B cell (primary cell): Measurements from ENCODE around the gene FGFR3. TPM values are rescaled to one million over a fixed set of nuclear protein-coding genes. Genes with fewer than 3 reads are reported as not detected.

Source experiments
- ATAC-seq: fragments of 200-7000 bp; cut with Tn5 transposase; one replicate; pipeline ENCODE4 v1.10.0; 2021; ENCODE audit warnings: low read depth, mild to moderate bottlenecking, moderate number of reproducible peaks, moderate library complexity
- CTCF ChIA-PET: fragments of 350-600 bp; sonication (Branson Sonifier 250); formaldehyde crosslinking; loops from one replicate; lab custom pipeline; 2021; ENCODE audit warnings: antibody characterized with exemption, inconsistent platforms; lab: Charles Lee
- POLR2A ChIA-PET: fragments of 350-600 bp; sonication (Branson Sonifier 250); formaldehyde crosslinking; loops from one replicate; lab custom pipeline; 2021; ENCODE audit warnings: antibody characterized with exemption; lab: Charles Lee
- DNase-seq: peaks from one replicate; pipeline ENCODE4 v3.0.0; 2013
- H2AFZ ChIP-seq: 2 replicates; pipeline ENCODE4 v1.6.1; 2012; ENCODE audit warnings: mild to moderate bottlenecking, low read depth, low read length; ENCODE audit not compliant: insufficient read depth, poor library complexity, severe bottlenecking
- H3K27ac ChIP-seq, 2 donors: 1 replicate in 1 of 2; 2 replicates in 1 of 2; pipeline ENCODE4 v1.5.1; 2012 to 2013; ENCODE audit warnings: low read length in 2 of 2, mild to moderate bottlenecking in 2 of 2, moderate library complexity in 1 of 2
- H3K27me3 ChIP-seq, 4 experiments: fragments of 200-600 bp in 1 of 4; sonication (generic) in 1 of 4; replicated peaks in 1 of 4; 1 replicate in 2 of 4; 2 replicates in 2 of 4; pipeline versions ENCODE4 v1.6.1 to v1.7.0; 2013 to 2016; ENCODE audit warnings: low read length in 3 of 4, mild to moderate bottlenecking in 2 of 4, mixed read lengths in 1 of 4, moderate library complexity in 1 of 4; ENCODE audit not compliant: insufficient read depth in 4 of 4, control insufficient read depth in 3 of 4; ENCODE audit errors: control extremely low read depth in 1 of 4
- H3K36me3 ChIP-seq, 2 experiments: replicated peaks in 1 of 2; 1 replicate in 1 of 2; 2 replicates in 1 of 2; pipeline versions ENCODE4 v1.6.1 to v1.7.1; 2013; ENCODE audit warnings: low read length in 1 of 2; ENCODE audit not compliant: insufficient read depth in 2 of 2, control insufficient read depth in 1 of 2; ENCODE audit errors: control extremely low read depth in 1 of 2, extremely low read depth in 1 of 2
- H3K4me1 ChIP-seq, 2 donors: fragments of 200-600 bp in 1 of 2; sonication (generic) in 1 of 2; 1 replicate in 1 of 2; 2 replicates in 1 of 2; pipeline versions ENCODE4 v1.5.1 to v1.6.1; 2013 to 2017; ENCODE audit warnings: low read length in 2 of 2; ENCODE audit not compliant: control insufficient read depth in 2 of 2, insufficient read depth in 2 of 2
- H3K4me2 ChIP-seq: replicated peaks from 2 replicates; pipeline ENCODE3; 2012; ENCODE audit warnings: mild to moderate bottlenecking, low read depth, low read length; ENCODE audit not compliant: poor library complexity, severe bottlenecking
- H3K4me3 ChIP-seq, 5 experiments: fragments of 200-600 bp in 1 of 5; sonication (generic) in 1 of 5; 1 replicate in 3 of 5; 2 replicates in 2 of 5; pipeline versions ENCODE4 v1.5.1 to v1.7.0; 2011 to 2016; ENCODE audit warnings: low read length in 4 of 5, mild to moderate bottlenecking in 4 of 5, low read depth in 2 of 5, control low read depth in 1 of 5, moderate library complexity in 1 of 5; ENCODE audit not compliant: insufficient read depth in 1 of 5; ENCODE audit errors: control extremely low read depth in 1 of 5, extremely low read depth in 1 of 5
- H3K79me2 ChIP-seq: fragments of 200-600 bp; sonication (generic); one replicate; pipeline ENCODE4 v1.6.0; 2016; ENCODE audit warnings: low read length; ENCODE audit not compliant: control insufficient read depth, insufficient read depth
- H3K9ac ChIP-seq: fragments of 200-600 bp; sonication (generic); 2 replicates; pipeline ENCODE4 v1.6.1; 2017; ENCODE audit warnings: mild to moderate bottlenecking, low read length, moderate library complexity
- H3K9me3 ChIP-seq, 3 donors: one replicate each; pipeline versions ENCODE4 v1.6.1 to v1.7.1; 2013; ENCODE audit warnings: low read length in 2 of 3; ENCODE audit not compliant: control insufficient read depth in 2 of 3, insufficient read depth in 1 of 3; ENCODE audit errors: control extremely low read depth in 1 of 3
- H4K20me1 ChIP-seq: 2 replicates; pipeline ENCODE4 v1.6.0; 2012; ENCODE audit warnings: mild to moderate bottlenecking, low read length; ENCODE audit not compliant: insufficient read depth, control insufficient read depth, poor library complexity, severe bottlenecking
- H3K27ac Mint-ChIP-seq: one replicate; pipeline ENCODE4 v1.8.0; 2021; ENCODE audit warnings: mixed read lengths
- H3K27me3 Mint-ChIP-seq: one replicate; pipeline ENCODE4 v1.8.0; 2021; ENCODE audit warnings: mixed read lengths
- H3K4me1 Mint-ChIP-seq: one replicate; pipeline ENCODE4 v1.8.0; 2021; ENCODE audit warnings: mixed read lengths
- H3K4me3 Mint-ChIP-seq: one replicate; pipeline ENCODE4 v1.8.0; 2021; ENCODE audit warnings: mixed read lengths
- H3K9me3 Mint-ChIP-seq: one replicate; pipeline ENCODE4 v1.8.0; 2022; ENCODE audit warnings: mixed read lengths; ENCODE audit not compliant: insufficient read depth
- CTCF ChIP-seq: fragments of 200-600 bp; IDR thresholded peaks from one replicate; pipeline ENCODE4 v1.8.0; 2022; ENCODE audit warnings: antibody characterized with exemption, mild to moderate bottlenecking
- EZH2 ChIP-seq: IDR thresholded peaks from 2 replicates; pipeline ENCODE4 v1.6.1; 2012; ENCODE audit warnings: borderline replicate concordance, low read depth, mild to moderate bottlenecking, moderate library complexity, low read length; ENCODE audit not compliant: insufficient read depth, poor library complexity, severe bottlenecking
- WGBS: methylation state at CpG from one replicate; pipeline ENCODE4 v1.1.5; 2013; ENCODE audit warnings: missing lambda C conversion rate; ENCODE audit not compliant: insufficient coverage; 5-methylcytosine and 5-hydroxymethylcytosine counted together
- intact Hi-C: fragments of 100-400 bp; cut with micrococcal nuclease; formaldehyde crosslinking; loops from one replicate; pipeline ENCODE4 v1.10.0; 2022
- polyA plus RNA-seq: library from polyadenylated mRNA; depleted of rRNA; stranded (reverse); fragments of >200 nt; gene quantifications from 2 replicates; pipeline ENCODE4 v1.2.3, GENCODE V29; 2012
- total RNA-seq, 2 donors: library from RNA; stranded (reverse); fragments of 120-200 nt in 1 of 2; gene quantifications; 1 replicate in 1 of 2; 2 replicates in 1 of 2; pipeline versions ENCODE4 v1.2.3 to v1.2.4, GENCODE V29; 2013 to 2022

The FGFR3 gene
- total and polyA plus RNA-seq, 2 donors (not counting 1 experiment from before 2014, with no cell fraction given), result not detected

GRCh38 chr4:1806596-1807331 is 13.7 kb downstream of the FGFR3 start:
- H3K9me3 ChIP-seq, result no peaks in the 10 kb centered on the region
- H2AFZ ChIP-seq, result no peak overlapping the region
- no peak overlapping the region for H3K27ac ChIP-seq
- peaks cover 9% of the 10 kb centered on the region for H4K20me1 ChIP-seq
- no peaks in the 10 kb centered on the region for H3K27me3 Mint-ChIP-seq
- H3K4me1 ChIP-seq, result no peaks in the 10 kb centered on the region
- DNase-seq (no peak), ATAC-seq (no peak)
- POLR2A ChIA-PET, result no interaction called here
- 93% methylated on average over 40 of the region's 41 CpGs for WGBS
- no peak overlapping the region for H3K9ac ChIP-seq
- no peak overlapping the region for H3K4me2 ChIP-seq
- H3K4me3 ChIP-seq, result no peak overlapping the region
- intact Hi-C loops, result no loop called here
- no peaks in the 10 kb centered on the region for H3K79me2 ChIP-seq
- H3K4me1 Mint-ChIP-seq, result no peaks in the 10 kb centered on the region
- CTCF ChIA-PET, result interaction anchor here (0.7 to 4.7 kb wide), 3 partner anchors 58 to 113 kb away, joined by 3 to 38 read pairs (median 4); no protein-coding TSS in a partner anchor
- H3K36me3 ChIP-seq, result no peaks in the 10 kb centered on the region
- no peak overlapping the region for H3K27ac Mint-ChIP-seq
- H3K9me3 Mint-ChIP-seq, result no peaks in the 10 kb centered on the region
- no peak overlapping the region for H3K4me3 Mint-ChIP-seq
- TF ChIP-seq EZH2 (no peak), CTCF (no peak)
- H3K27me3 ChIP-seq, result no peaks in the 10 kb centered on the region

GRCh38 chr4:1807332-1807777 is 14.3 kb downstream of the FGFR3 start:
- Histone ChIP-seq H3K9me3 (no peaks in the 10 kb centered on the region), H3K27ac (no peak overlapping the region), H3K27me3 (no peaks in the 10 kb centered on the region), H3K4me3 (no peak overlapping the region), H3K36me3 (no peaks in the 10 kb centered on the region), H3K9ac (no peak overlapping the region), H3K79me2 (no peaks in the 10 kb centered on the region), H2AFZ (no peak overlapping the region), H3K4me2 (no peak overlapping the region), H4K20me1 (peaks cover 9% of the 10 kb centered on the region), H3K4me1 (no peaks in the 10 kb centered on the region)
- Mint-ChIP-seq H3K27ac (no peak overlapping the region), H3K9me3 (no peaks in the 10 kb centered on the region), H3K4me3 (no peak overlapping the region), H3K4me1 (no peaks in the 10 kb centered on the region), H3K27me3 (no peaks in the 10 kb centered on the region)
- CTCF ChIA-PET, result interaction anchor here (1.0 to 6.0 kb wide), 5 partner anchors 55 to 114 kb away, joined by 4 to 73 read pairs (median 19); no protein-coding TSS in a partner anchor
- no peak for DNase-seq
- POLR2A ChIA-PET, result no interaction called here
- 76% methylated on average over 14 of the region's 16 CpGs for WGBS
- intact Hi-C loops, result no loop called here
- no peak for ATAC-seq
- TF ChIP-seq EZH2 (no peak), CTCF (no peak)
